ENCODE measurements around the gene ATP6V0E1.

GRCh38 chr5:173055983-173056782, 72.6 kb downstream of the ATP6V0E1 start, which contains the start of gene CREBRF:
- TF ChIP-seq TAF1 (IDR thresholded peaks at IDR 0.05; ENCODE audit: borderline replicate concordance, insufficient read depth, low read length) (peak; percentile 58; the same call in 1 of the 2 replicates), SIN3A (IDR thresholded peaks at IDR 0.05; ENCODE audit: borderline replicate concordance, insufficient read depth, low read length) (peak; percentile 92)
